ENCODE results near the gene INPP4A. TPM values are rescaled to one million over a fixed set of nuclear protein-coding genes. Genes with fewer than 3 reads are reported as not detected.

Gene INPP4A
- total and polyA plus RNA-seq, 10 of the 15 experiments (the other 5 are each of a cell fraction or from before 2014, with no cell fraction given), result 4.7 to 62.3 (median 36.9) TPM

GRCh38 chr2:98563394-98563793, 118.7 kb downstream of the INPP4A start:
- no peaks in the 10 kb centered on the region for H3K79me2 ChIP-seq (ENCODE audit: control insufficient read depth, insufficient read depth, low read length)
- BruUV-seq (replicated peaks), result no TSS peak
- FAIRE-seq (no peak), ATAC-seq (no peak), DNase-seq (ENCODE audit: low read depth, low spot score) (no peak)
- in situ Hi-C loops (cut with MboI), result no loop called here
- no peak overlapping the region for H3K27ac ChIP-seq (ENCODE audit: control insufficient read depth, insufficient read depth)
- no peak overlapping the region for H2AFZ ChIP-seq (ENCODE audit: control insufficient read depth, low read depth, low read length)
- H3K9ac ChIP-seq (ENCODE audit: control insufficient read depth, insufficient read depth, low read length), result no peak overlapping the region
- SMC1A ChIA-PET (ENCODE audit: uncharacterized antibody, unreplicated experiment), result interaction anchor here (1.1 kb wide), 1 partner anchor 150 kb away, joined by 3 read pairs; no protein-coding TSS in a partner anchor
- intact Hi-C loops (cut with micrococcal nuclease; ENCODE audit: unreplicated experiment), result no loop called here
- RAD21 ChIA-PET (ENCODE audit: unreplicated experiment), result no interaction called here
- peaks cover 39 to 58% of the 10 kb centered on the region in 2 experiments for H3K36me3 ChIP-seq (ENCODE audit: control insufficient read depth in 2 of 2, insufficient read depth in 2 of 2, low read length in 1 of 2)
- H3K4me1 ChIP-seq (ENCODE audit: control insufficient read depth, insufficient read depth, low read length), result peaks cover 4% of the 10 kb centered on the region; the same call in 1 of the 2 replicates
- H4K20me1 ChIP-seq (ENCODE audit: control insufficient read depth, insufficient read depth), result no peaks in the 10 kb centered on the region
- WGBS (ENCODE audit: insufficient coverage, insufficient replicate concordance, low lambda C conversion rate, missing lambda C conversion rate), result 95% methylated on average over 13 of the region's 13 CpGs
- POLR2A ChIA-PET, result no interaction called here
- TF ChIP-seq BACH1 (IDR thresholded peaks at IDR 0.05; ENCODE audit: borderline replicate concordance) (no peak), HDAC2 (IDR thresholded peaks at IDR 0.05) (no peak), NRF1 (conservative IDR thresholded peaks at IDR 0.05; ENCODE audit: low read depth, low read length) (no peak), MYB (IDR thresholded peaks at IDR 0.05; ENCODE audit: borderline replicate concordance, low read depth, low read length) (no peak), TCF12 (IDR thresholded peaks at IDR 0.05; ENCODE audit: low read depth, low read length) (no peak), ZNF622 (IDR thresholded peaks at IDR 0.05) (no peak), CBX5 (IDR thresholded peaks at IDR 0.05; ENCODE audit: low read depth) (no peak), BMI1 (IDR thresholded peaks at IDR 0.05; ENCODE audit: borderline replicate concordance) (no peak), TCF7 (IDR thresholded peaks at IDR 0.05; ENCODE audit: borderline replicate concordance) (no peak), NFXL1 (IDR thresholded peaks at IDR 0.05; ENCODE audit: borderline replicate concordance) (no peak), SMAD5 (IDR thresholded peaks at IDR 0.05; ENCODE audit: low read depth) (no peak), BCLAF1 (IDR thresholded peaks at IDR 0.05) (no peak), EP300 (IDR thresholded peaks at IDR 0.05; ENCODE audit: borderline replicate concordance in 1 of 2, control insufficient read depth in 1 of 2, low read depth in 2 of 2, low read length in 2 of 2) (no peak)
- TF ChIP-seq, protein P1, sequence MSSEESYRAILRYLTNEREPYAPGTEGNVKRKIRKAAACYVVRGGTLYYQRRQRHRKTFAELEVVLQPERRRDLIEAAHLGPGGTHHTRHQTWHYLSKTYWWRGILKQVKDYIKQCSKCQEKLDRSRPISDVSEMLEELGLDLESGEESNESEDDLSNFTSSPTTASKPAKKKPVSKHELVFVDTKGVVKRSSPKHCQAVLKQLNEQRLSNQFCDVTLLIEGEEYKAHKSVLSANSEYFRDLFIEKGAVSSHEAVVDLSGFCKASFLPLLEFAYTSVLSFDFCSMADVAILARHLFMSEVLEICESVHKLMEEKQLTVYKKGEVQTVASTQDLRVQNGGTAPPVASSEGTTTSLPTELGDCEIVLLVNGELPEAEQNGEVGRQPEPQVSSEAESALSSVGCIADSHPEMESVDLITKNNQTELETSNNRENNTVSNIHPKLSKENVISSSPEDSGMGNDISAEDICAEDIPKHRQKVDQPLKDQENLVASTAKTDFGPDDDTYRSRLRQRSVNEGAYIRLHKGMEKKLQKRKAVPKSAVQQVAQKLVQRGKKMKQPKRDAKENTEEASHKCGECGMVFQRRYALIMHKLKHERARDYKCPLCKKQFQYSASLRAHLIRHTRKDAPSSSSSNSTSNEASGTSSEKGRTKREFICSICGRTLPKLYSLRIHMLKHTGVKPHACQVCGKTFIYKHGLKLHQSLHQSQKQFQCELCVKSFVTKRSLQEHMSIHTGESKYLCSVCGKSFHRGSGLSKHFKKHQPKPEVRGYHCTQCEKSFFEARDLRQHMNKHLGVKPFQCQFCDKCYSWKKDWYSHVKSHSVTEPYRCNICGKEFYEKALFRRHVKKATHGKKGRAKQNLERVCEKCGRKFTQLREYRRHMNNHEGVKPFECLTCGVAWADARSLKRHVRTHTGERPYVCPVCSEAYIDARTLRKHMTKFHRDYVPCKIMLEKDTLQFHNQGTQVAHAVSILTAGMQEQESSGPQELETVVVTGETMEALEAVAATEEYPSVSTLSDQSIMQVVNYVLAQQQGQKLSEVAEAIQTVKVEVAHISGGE (CRISPR knock-in tag; IDR thresholded peaks at IDR 0.05), result no peak
- no peak overlapping the region for H3K4me2 ChIP-seq (ENCODE audit: control insufficient read depth, insufficient read depth)
- H3K27me3 ChIP-seq (replicated peaks in 1 of 2; ENCODE audit: control insufficient read depth in 2 of 2, insufficient read depth in 2 of 2, low read length in 1 of 2), result no peaks in the 10 kb centered on the region
- CTCF ChIA-PET, result no interaction called here
- no peaks in the 10 kb centered on the region for H3K9me3 ChIP-seq (replicated peaks; ENCODE audit: control insufficient read depth, insufficient read depth, low read length)
- no peak overlapping the region for H3K4me3 ChIP-seq

All from GM12878 (cell line).